IMR-90 (cell line): ENCODE measurements around the gene RAC3. TPM values are rescaled to one million over a fixed set of nuclear protein-coding genes. Genes with fewer than 3 reads are reported as not detected.

Experiments used
- ATAC-seq: fragments of 200-7000 bp; cut with Tn5 transposase; 2 replicates; pipeline ENCODE4 v1.9.1; 2020; ENCODE audit warnings: low read depth, mild to moderate bottlenecking, moderate library complexity
- BruUV-seq: library from RNA; stranded (reverse); fragments of 400-500 nt; replicated peaks from 2 replicates; lab custom pipeline; 2021; lab: Mats Ljungman, UMichigan
- CTCF ChIA-PET: fragments of 300-600 bp; formaldehyde crosslinking; extraction: SDS; loops from one replicate; lab custom pipeline; 2021; ENCODE audit warnings: antibody characterized with exemption; lab: Yijun Ruan, JAX
- POLR2A ChIA-PET: fragments of 300-600 bp; sonication (Branson Sonifier 250); formaldehyde crosslinking; loops from one replicate; lab custom pipeline; 2022; ENCODE audit warnings: antibody characterized with exemption; ENCODE audit not compliant: unreplicated experiment; lab: Charles Lee
- DNase-seq: peaks from one replicate; pipeline ENCODE4 v3.0.0; 2013
- H2AFZ ChIP-seq: replicated peaks from 2 replicates; pipeline ENCODE3; 2013; ENCODE audit warnings: low read length, mild to moderate bottlenecking; ENCODE audit not compliant: poor library complexity
- H2AK5ac ChIP-seq: 2 replicates; pipeline ENCODE4 v1.6.1; 2013; ENCODE audit warnings: low read depth, low read length, inconsistent platforms
- H2AK9ac ChIP-seq: replicated peaks from 2 replicates; pipeline ENCODE3; 2013; ENCODE audit warnings: mild to moderate bottlenecking, low read depth, low read length, moderate library complexity; ENCODE audit not compliant: poor library complexity
- H2BK120ac ChIP-seq: 2 replicates; pipeline ENCODE4 v1.6.1; 2013; ENCODE audit warnings: low read depth, low read length, inconsistent platforms
- H2BK15ac ChIP-seq: 3 replicates; pipeline ENCODE4 v1.6.1; 2013; ENCODE audit warnings: low read depth, low read length, inconsistent platforms
- H2BK20ac ChIP-seq: 2 replicates; pipeline ENCODE4 v1.6.1; 2013; ENCODE audit warnings: low read depth, mild to moderate bottlenecking, inconsistent platforms, low read length, moderate library complexity
- H2BK5ac ChIP-seq: 2 replicates; pipeline ENCODE4 v1.6.1; 2013; ENCODE audit warnings: mild to moderate bottlenecking, low read depth, low read length, inconsistent platforms; ENCODE audit not compliant: poor library complexity, severe bottlenecking
- H3K14ac ChIP-seq: replicated peaks from 2 replicates; pipeline ENCODE4 v1.6.1; 2013; ENCODE audit warnings: low read depth, low read length, inconsistent platforms
- H3K18ac ChIP-seq: 2 replicates; pipeline ENCODE4 v1.6.1; 2013; ENCODE audit warnings: low read depth, low read length, control low read depth
- H3K23ac ChIP-seq: 2 replicates; pipeline ENCODE4 v1.6.1; 2013; ENCODE audit warnings: low read depth, low read length, inconsistent platforms
- H3K27ac ChIP-seq: 2 replicates; pipeline ENCODE4 v1.5.1; 2013; ENCODE audit warnings: mild to moderate bottlenecking, control low read depth, low read length; ENCODE audit not compliant: insufficient read depth
- H3K27me3 ChIP-seq: 2 replicates; pipeline ENCODE4 v1.6.1; 2013; ENCODE audit warnings: low read length; ENCODE audit not compliant: control insufficient read depth, insufficient read depth
- H3K36me3 ChIP-seq: 2 replicates; pipeline ENCODE4 v1.6.1; 2013; ENCODE audit warnings: low read length, mixed read lengths; ENCODE audit not compliant: control insufficient read depth, insufficient read depth
- H3K4ac ChIP-seq: 2 replicates; pipeline ENCODE4 v1.6.1; 2013; ENCODE audit warnings: low read depth, low read length, inconsistent platforms
- H3K4me1 ChIP-seq: 2 replicates; pipeline ENCODE4 v1.6.1; 2013; ENCODE audit warnings: low read length, mixed read lengths; ENCODE audit not compliant: control insufficient read depth, insufficient read depth
- H3K4me2 ChIP-seq: 2 replicates; pipeline ENCODE4 v1.6.1; 2013; ENCODE audit warnings: low read depth, mild to moderate bottlenecking, control low read depth, low read length, moderate library complexity
- H3K4me3 ChIP-seq: 2 replicates; pipeline ENCODE4 v1.5.1; 2013; ENCODE audit warnings: low read depth, mild to moderate bottlenecking, control low read depth, low read length, moderate library complexity; ENCODE audit not compliant: insufficient read depth
- H3K56ac ChIP-seq: 2 replicates; pipeline ENCODE4 v1.6.1; 2013; ENCODE audit warnings: low read length, inconsistent platforms; ENCODE audit not compliant: insufficient read depth; ENCODE audit errors: extremely low read depth
- H3K79me1 ChIP-seq, 2 experiments: 2 replicates each; pipeline ENCODE4 v1.6.1; 2013; ENCODE audit warnings: low read length in 2 of 2, inconsistent platforms in 1 of 2, low read depth in 1 of 2
- H3K9ac ChIP-seq: 2 replicates; pipeline ENCODE4 v1.6.1; 2013; ENCODE audit warnings: low read depth, low read length, control low read depth
- H3K9me1 ChIP-seq: 2 replicates; pipeline ENCODE4 v1.6.1; 2013; ENCODE audit warnings: low read length, inconsistent platforms; ENCODE audit not compliant: insufficient read depth
- H3K9me3 ChIP-seq: 2 replicates; pipeline ENCODE4 v1.6.1; 2013; ENCODE audit warnings: low read length; ENCODE audit not compliant: control insufficient read depth, insufficient read depth
- H4K20me1 ChIP-seq: 2 replicates; pipeline ENCODE4 v1.6.1; 2013; ENCODE audit warnings: low read length, inconsistent platforms; ENCODE audit not compliant: insufficient read depth
- H4K5ac ChIP-seq: 2 replicates; pipeline ENCODE4 v1.6.1; 2013; ENCODE audit warnings: mild to moderate bottlenecking, low read depth, low read length, control low read depth
- H4K8ac ChIP-seq, 2 experiments: 2 replicates each; pipeline ENCODE4 v1.6.1; 2013; ENCODE audit warnings: low read depth in 2 of 2, low read length in 2 of 2, control low read depth in 1 of 2, inconsistent platforms in 1 of 2
- H4K91ac ChIP-seq: 2 replicates; pipeline ENCODE4 v1.6.1; 2013; ENCODE audit warnings: low read depth, low read length, inconsistent platforms; ENCODE audit not compliant: insufficient read depth
- BHLHE40 ChIP-seq: fragments of 150-350 bp; IDR thresholded peaks from 2 replicates; pipeline ENCODE4 v1.6.1; 2016; ENCODE audit warnings: mild to moderate bottlenecking, low read depth, low read length
- CEBPB ChIP-seq: IDR thresholded peaks from 2 replicates; pipeline ENCODE4 v1.6.1; 2012; ENCODE audit warnings: low read depth, low read length, improper control_type of control experiment
- CHD1 ChIP-seq: IDR thresholded peaks from 2 replicates; pipeline ENCODE4 v1.6.1; 2012; ENCODE audit warnings: low read depth, low read length, improper control_type of control experiment
- FOS ChIP-seq: fragments of 150-350 bp; IDR thresholded peaks from 2 replicates; pipeline ENCODE4 v1.6.1; 2016; ENCODE audit warnings: low read depth, low read length
- MAFK ChIP-seq: IDR thresholded peaks from 2 replicates; pipeline ENCODE4 v1.6.1; 2012; ENCODE audit warnings: low read depth, low read length, improper control_type of control experiment
- MXI1 ChIP-seq: IDR thresholded peaks from 2 replicates; pipeline ENCODE4 v1.6.1; 2012; ENCODE audit warnings: low read depth, mild to moderate bottlenecking, low read length, moderate library complexity, borderline replicate concordance
- NFE2L2 ChIP-seq: fragments of 150-350 bp; IDR thresholded peaks from 2 replicates; pipeline ENCODE4 v1.6.1; 2016; ENCODE audit warnings: low read depth, mild to moderate bottlenecking, low read length
- POLR2A ChIP-seq: IDR thresholded peaks from 2 replicates; pipeline ENCODE4 v1.6.1; 2012; ENCODE audit warnings: mild to moderate bottlenecking, low read depth, low read length
- RAD21 ChIP-seq: IDR thresholded peaks from 2 replicates; pipeline ENCODE4 v1.6.1; 2012; ENCODE audit warnings: low read length, improper control_type of control experiment
- RCOR1 ChIP-seq: IDR thresholded peaks from 2 replicates; pipeline ENCODE4 v1.6.1; 2012; ENCODE audit warnings: mild to moderate bottlenecking, low read length, improper control_type of control experiment; ENCODE audit not compliant: insufficient replicate concordance
- RFX5 ChIP-seq: IDR thresholded peaks from 2 replicates; pipeline ENCODE4 v1.8.0; 2012; ENCODE audit warnings: low read depth, mild to moderate bottlenecking, low read length, moderate library complexity
- WGBS, 2 experiments: methylation state at CpG; one replicate each; pipeline versions ENCODE4 v1.1.5 to v1.1.7; 2013; ENCODE audit warnings: missing lambda C conversion rate in 2 of 2; ENCODE audit not compliant: insufficient read length in 1 of 2; ENCODE audit errors: extremely low coverage in 2 of 2; 5-methylcytosine and 5-hydroxymethylcytosine counted together
- dilution Hi-C: fragments of 300-500 bp; cut with HindIII; formaldehyde crosslinking; loops from one replicate; pipeline ENCODE4 v1.14.3; 2018; ENCODE audit warnings: low sequenced_read_pairs; ENCODE audit not compliant: unreplicated experiment
- in situ Hi-C: fragments of 300-500 bp; cut with MboI; formaldehyde crosslinking; loops from 3 replicates; pipeline ENCODE4 v1.14.3; 2019; ENCODE audit warnings: low sequenced_read_pairs, inconsistent platforms, mixed read lengths
- intact Hi-C: fragments of 100-400 bp; cut with micrococcal nuclease; formaldehyde crosslinking; loops from 2 replicates; pipeline ENCODE4 v1.10.0; 2022
- polyA plus RNA-seq, 3 experiments: library from polyadenylated mRNA; depleted of rRNA; stranded (reverse); fragments of >200 nt; gene quantifications; 2 replicates each; pipeline ENCODE4 v1.2.3, GENCODE V29; 2012; ENCODE audit warnings: low replicate concordance in 1 of 3
- total RNA-seq: library from RNA; depleted of rRNA; stranded (reverse); fragments of >200 nt; gene quantifications from 2 replicates; pipeline ENCODE4 v1.2.3, GENCODE V29; 2012
- TF ChIP-seq, protein P1 (sequence below): conservative IDR thresholded peaks from 2 replicates; pipeline ENCODE4 v1.5.1; 2012; ENCODE audit warnings: mild to moderate bottlenecking, low read depth, low read length, improper control_type of control experiment
- TF ChIP-seq, protein P2 (sequence below): fragments of 150-350 bp; IDR thresholded peaks from 2 replicates; pipeline ENCODE4 v1.6.1; 2016; ENCODE audit warnings: low read depth, mild to moderate bottlenecking, low read length, moderate library complexity, borderline replicate concordance
- TF ChIP-seq, protein P3 (sequence below): fragments of 150-350 bp; IDR thresholded peaks from 2 replicates; pipeline ENCODE4 v1.6.1; 2017; ENCODE audit warnings: mild to moderate bottlenecking, antibody characterized with exemption, low read length, low read depth

Gene RAC3
- total and polyA plus RNA-seq, 2 of the 4 experiments (the other 2 are of a cell fraction) = 5.7 to 23.4 TPM

DNA sequence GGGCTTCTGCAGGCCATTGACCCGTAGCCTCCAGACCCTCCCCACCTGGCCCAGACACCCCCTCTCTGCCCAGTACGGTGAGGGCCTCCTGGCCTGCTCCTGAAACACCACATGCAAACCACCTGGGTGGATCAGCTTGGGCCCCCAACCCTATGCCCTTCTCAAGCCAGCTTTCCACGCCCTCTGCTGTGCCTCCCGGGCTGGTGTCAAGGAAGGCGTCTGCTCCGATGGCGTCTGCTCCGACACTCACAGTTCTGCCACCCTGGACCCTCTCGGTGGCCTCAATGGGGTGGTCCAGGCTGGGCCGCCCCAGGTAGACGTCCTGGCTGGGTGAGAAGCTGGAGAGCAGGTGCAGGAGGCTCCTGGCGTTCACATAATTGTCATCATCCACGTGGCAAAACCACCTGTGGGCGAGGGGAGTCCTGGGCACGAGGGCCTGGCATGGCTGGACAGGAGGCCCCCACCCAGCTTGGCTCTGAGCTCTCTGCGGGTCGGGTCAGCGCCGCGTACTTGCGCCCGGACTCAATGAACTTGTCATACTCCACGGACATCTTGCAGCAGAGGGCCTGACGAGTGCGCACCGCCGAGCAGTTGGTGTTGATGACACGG lies 18.8 kb downstream of the RAC3 start:
- no TSS peak for BruUV-seq
- Histone ChIP-seq H3K23ac (peak overlapping the region; percentile 64), H4K91ac (0 out of 2 replicates have a peak overlapping the region, but pooled peaks have one; percentile 23), H4K5ac (peak overlapping the region; percentile 81), H2AFZ (peak overlapping the region; percentile 77), H3K36me3 (peaks cover 46% of the 10 kb centered on the region), H3K18ac (no peak overlapping the region), H3K79me1 (peaks cover 14 to 41% of the 10 kb centered on the region in 2 experiments), H4K20me1 (peaks cover 7% of the 10 kb centered on the region), H2BK15ac (no peak overlapping the region), H2AK9ac (peak overlapping the region; percentile 100), H2AK5ac (peak overlapping the region; percentile 96), H3K4me1 (peaks cover 18% of the 10 kb centered on the region), H3K9me1 (peaks cover 7% of the 10 kb centered on the region), H3K27me3 (no peaks in the 10 kb centered on the region), H2BK20ac (no peak overlapping the region), H3K14ac (no peak overlapping the region), H3K4me2 (peak overlapping the region; percentile 91; the same call in 1 of the 2 replicates), H3K9ac (0 out of 2 replicates have a peak overlapping the region, but pooled peaks have one; percentile 65), H3K4me3 (peak overlapping the region; percentile 99), H2BK5ac (peak overlapping the region; percentile 56), H3K27ac (no peak overlapping the region), H2BK120ac (no peak overlapping the region), H4K8ac (peak overlapping the region; percentile 71 to 91; a peak in 3 of 4 replicates), H3K4ac (peak overlapping the region; percentile 87), H3K56ac (no peak overlapping the region), H3K9me3 (no peaks in the 10 kb centered on the region)
- DNase-seq (no peak), ATAC-seq (no peak)
- in situ Hi-C loops (no loop called here), dilution Hi-C loops (no loop called here), intact Hi-C loops (no loop called here)
- TF ChIP-seq MAFK (no peak), CHD1 (no peak), RAD21 (no peak), RCOR1 (no peak), NFE2L2 (no peak), BHLHE40 (no peak), MXI1 (no peak), FOS (no peak), POLR2A (no peak), CEBPB (no peak), RFX5 (no peak)
- TF ChIP-seq, protein P1, sequence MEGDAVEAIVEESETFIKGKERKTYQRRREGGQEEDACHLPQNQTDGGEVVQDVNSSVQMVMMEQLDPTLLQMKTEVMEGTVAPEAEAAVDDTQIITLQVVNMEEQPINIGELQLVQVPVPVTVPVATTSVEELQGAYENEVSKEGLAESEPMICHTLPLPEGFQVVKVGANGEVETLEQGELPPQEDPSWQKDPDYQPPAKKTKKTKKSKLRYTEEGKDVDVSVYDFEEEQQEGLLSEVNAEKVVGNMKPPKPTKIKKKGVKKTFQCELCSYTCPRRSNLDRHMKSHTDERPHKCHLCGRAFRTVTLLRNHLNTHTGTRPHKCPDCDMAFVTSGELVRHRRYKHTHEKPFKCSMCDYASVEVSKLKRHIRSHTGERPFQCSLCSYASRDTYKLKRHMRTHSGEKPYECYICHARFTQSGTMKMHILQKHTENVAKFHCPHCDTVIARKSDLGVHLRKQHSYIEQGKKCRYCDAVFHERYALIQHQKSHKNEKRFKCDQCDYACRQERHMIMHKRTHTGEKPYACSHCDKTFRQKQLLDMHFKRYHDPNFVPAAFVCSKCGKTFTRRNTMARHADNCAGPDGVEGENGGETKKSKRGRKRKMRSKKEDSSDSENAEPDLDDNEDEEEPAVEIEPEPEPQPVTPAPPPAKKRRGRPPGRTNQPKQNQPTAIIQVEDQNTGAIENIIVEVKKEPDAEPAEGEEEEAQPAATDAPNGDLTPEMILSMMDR = no peak
- TF ChIP-seq, protein P2, sequence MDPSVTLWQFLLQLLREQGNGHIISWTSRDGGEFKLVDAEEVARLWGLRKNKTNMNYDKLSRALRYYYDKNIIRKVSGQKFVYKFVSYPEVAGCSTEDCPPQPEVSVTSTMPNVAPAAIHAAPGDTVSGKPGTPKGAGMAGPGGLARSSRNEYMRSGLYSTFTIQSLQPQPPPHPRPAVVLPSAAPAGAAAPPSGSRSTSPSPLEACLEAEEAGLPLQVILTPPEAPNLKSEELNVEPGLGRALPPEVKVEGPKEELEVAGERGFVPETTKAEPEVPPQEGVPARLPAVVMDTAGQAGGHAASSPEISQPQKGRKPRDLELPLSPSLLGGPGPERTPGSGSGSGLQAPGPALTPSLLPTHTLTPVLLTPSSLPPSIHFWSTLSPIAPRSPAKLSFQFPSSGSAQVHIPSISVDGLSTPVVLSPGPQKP = no peak
- TF ChIP-seq, protein P3, sequence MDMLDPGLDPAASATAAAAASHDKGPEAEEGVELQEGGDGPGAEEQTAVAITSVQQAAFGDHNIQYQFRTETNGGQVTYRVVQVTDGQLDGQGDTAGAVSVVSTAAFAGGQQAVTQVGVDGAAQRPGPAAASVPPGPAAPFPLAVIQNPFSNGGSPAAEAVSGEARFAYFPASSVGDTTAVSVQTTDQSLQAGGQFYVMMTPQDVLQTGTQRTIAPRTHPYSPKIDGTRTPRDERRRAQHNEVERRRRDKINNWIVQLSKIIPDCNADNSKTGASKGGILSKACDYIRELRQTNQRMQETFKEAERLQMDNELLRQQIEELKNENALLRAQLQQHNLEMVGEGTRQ = no peak
- CTCF ChIA-PET = no interaction called here
- WGBS, 2 experiments = 91% methylated on average over 23 of the region's 28 CpGs; no CpG with 5 or more reads in 1 of the 2 experiments
- POLR2A ChIA-PET = no interaction called here
